PC-3 (cell line): ENCODE results near the gene PCDHA2.

Experiments
- EZH2phosphoT487 ChIP-seq: fragments of 300-600 bp; sonication (generic); IDR thresholded peaks from 2 replicates; pipeline ENCODE4 v1.6.1; 2018; ENCODE audit warnings: mild to moderate bottlenecking, antibody characterized with exemption, low read length, borderline replicate concordance
- TF ChIP-seq, protein P1 (sequence below): fragments of 300-600 bp; sonication (generic); conservative IDR thresholded peaks from 2 replicates; pipeline ENCODE4 v1.5.1; 2017; ENCODE audit warnings: antibody characterized with exemption, low read depth, mild to moderate bottlenecking, low read length

DNA sequence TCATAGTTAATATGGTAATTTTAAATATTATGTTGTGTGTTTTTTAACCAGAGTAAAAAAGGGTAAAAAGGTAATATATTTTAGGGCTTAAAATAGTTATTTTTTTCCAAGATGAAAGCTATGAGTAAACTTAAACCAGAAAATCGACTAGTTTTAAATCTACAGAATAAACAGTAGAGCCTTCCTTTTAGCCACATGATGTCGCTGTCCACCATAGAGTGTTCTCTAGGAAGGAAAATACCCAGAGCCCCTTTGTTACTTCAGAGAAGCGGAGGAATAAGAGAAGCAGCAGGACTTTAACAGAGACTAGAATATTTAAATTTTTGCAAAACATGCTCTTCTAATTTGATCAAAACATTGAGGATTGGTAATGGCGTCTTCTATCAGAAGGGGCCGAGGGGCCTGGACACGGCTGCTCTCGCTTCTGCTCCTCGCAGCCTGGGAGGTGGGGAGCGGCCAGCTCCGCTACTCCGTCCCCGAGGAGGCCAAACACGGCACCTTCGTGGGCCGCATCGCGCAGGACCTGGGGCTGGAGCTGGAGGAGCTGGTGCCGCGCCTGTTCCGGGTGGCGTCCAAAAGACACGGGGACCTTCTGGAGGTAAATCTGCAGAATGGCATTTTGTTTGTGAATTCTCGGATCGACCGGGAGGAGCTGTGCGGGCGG lies at the start of gene PCDHA2:
- TF ChIP-seq, protein P1, sequence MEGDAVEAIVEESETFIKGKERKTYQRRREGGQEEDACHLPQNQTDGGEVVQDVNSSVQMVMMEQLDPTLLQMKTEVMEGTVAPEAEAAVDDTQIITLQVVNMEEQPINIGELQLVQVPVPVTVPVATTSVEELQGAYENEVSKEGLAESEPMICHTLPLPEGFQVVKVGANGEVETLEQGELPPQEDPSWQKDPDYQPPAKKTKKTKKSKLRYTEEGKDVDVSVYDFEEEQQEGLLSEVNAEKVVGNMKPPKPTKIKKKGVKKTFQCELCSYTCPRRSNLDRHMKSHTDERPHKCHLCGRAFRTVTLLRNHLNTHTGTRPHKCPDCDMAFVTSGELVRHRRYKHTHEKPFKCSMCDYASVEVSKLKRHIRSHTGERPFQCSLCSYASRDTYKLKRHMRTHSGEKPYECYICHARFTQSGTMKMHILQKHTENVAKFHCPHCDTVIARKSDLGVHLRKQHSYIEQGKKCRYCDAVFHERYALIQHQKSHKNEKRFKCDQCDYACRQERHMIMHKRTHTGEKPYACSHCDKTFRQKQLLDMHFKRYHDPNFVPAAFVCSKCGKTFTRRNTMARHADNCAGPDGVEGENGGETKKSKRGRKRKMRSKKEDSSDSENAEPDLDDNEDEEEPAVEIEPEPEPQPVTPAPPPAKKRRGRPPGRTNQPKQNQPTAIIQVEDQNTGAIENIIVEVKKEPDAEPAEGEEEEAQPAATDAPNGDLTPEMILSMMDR = no peak
- TF ChIP-seq EZH2phosphoT487 = no peak
